Stimulated activated CD4-positive, alpha-beta T cell treated with anti-CD3 and anti-CD28 coated beads, TNF-alpha, amount 100 ng/mL, for 24 hours (primary cell): ENCODE results near the gene ATP9B.
"Not testable (repeated sequence)": the region's sequence is repeated elsewhere in the genome, so short reads cannot be mapped to it uniquely, and the experiment has no call there.

Source experiments
- DNase-seq, 3 experiments: peaks; one replicate each; pipeline ENCODE4 v3.0.0-alpha.2; 2020; ENCODE audit warnings: low read depth in 3 of 3

Gene ATP9B

DNA sequence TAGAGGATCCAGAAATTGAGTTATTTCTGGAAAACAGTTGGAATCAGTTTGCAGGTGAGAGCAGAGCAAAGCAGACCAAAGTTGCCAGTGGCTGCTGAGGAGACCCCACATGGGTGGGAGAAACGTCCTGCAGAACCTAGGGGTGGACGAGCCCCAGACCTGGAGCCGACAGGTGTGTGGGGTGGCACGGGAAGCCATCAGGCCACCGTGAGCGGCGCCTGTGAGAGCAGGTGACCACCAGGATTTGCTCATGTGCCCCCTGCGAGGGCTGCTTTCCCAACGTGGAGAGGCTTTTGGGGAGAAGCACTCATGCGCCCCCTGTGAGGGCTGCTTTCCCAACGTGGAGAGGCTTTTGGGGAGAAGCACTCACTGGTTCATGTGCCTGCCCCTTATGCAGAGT is 209.7 kb downstream of the ATP9B start:
- no peak for DNase-seq

DNA sequence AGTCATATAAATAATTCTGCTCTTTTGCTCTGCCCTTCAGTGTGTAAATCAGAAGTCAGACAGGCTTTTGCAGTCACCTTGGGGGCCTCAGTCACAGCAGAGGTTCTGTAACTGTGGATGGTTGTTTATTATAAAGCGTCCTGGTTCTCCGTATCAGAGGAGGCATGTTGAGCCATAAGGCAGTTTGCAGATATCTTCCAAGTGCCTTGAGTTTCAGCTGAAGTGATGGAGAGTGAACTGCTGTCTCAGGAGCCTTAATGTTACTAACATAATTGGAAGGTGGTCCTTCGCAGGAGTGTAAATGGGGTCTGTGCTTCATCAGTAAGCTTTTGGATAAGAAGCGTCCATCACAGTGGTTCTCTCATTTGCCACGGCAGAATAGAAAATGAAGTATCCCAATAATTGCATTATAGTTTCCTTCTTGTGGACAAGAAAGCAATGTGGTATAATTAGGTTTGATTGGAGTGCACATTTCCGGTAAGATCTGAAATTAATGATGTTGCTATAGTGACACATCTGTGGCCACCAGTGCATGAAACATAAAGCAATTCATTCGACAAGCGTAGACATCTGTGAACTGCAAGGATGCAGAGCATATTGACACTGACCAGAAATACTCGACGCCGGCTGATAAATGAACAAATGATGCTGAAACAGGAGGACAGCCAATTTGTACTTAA is 214.1 kb downstream of the ATP9B start:
- DNase-seq = no peak

- no peak for DNase-seq
These were observed 214.7 kb downstream of the ATP9B start for GRCh38 chr18:79283929-79284328.

GRCh38 chr18:79285191-79285590 is 216.0 kb downstream of the ATP9B start:
- DNase-seq = not testable (repeated sequence)

- DNase-seq = not testable (repeated sequence)
These were observed 221.2 kb downstream of the ATP9B start for GRCh38 chr18:79290409-79290808.

GRCh38 chr18:79290876-79291275 is 221.7 kb downstream of the ATP9B start:
- no peak for DNase-seq

GRCh38 chr18:79294235-79294634 is 225.0 kb downstream of the ATP9B start:
- no peak for DNase-seq

- no peak for DNase-seq
These were observed 230.1 kb downstream of the ATP9B start for GRCh38 chr18:79299272-79299671.

GRCh38 chr18:79299711-79300110 is 230.5 kb downstream of the ATP9B start:
- no peak for DNase-seq

GRCh38 chr18:79300413-79300812 is 231.2 kb downstream of the ATP9B start:
- no peak for DNase-seq

- DNase-seq = no peak
These were observed 232.9 kb downstream of the ATP9B start for GRCh38 chr18:79302120-79302519.

GRCh38 chr18:79305911-79306310 is 236.7 kb downstream of the ATP9B start:
- DNase-seq = no peak

DNA sequence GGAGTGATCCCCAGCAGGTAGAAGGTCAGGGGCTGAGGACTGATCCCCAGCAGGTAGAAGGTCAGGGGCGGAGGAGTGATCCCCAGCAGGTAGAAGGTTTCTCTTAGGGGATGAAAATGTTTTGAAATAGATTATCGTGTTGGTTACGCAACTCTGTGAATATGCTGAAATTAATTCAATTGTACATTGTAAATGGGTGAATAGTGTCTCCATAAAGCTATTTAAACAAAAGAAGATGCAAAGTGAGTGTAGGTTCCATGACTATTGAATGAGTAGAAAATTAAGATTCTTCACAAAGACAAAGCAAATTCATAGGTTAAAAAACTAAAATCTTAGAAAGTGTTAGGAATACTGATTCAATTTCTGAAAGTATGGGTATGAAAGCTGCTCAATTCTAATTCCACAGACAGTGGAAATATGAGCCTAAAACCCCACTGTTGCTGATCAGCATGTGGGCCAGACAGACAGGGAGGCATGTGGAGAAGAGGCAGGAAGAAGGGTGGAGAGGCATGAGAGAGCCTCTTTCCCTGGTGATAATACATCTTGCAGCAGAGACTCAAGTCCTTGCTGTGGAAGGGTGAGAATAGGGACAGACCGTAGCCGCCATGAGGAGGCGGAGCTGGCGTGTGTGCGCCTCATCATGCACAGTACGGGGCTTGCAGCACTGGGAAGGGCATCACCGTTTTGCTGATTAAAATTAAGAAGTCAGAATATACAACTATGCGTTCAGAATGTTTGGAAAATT is 240.6 kb downstream of the ATP9B start:
- no peak for DNase-seq

GRCh38 chr18:79314838-79315388 is 245.7 kb downstream of the ATP9B start:
- DNase-seq = no peak

GRCh38 chr18:79315596-79315995 is 246.4 kb downstream of the ATP9B start:
- DNase-seq = no peak

DNA sequence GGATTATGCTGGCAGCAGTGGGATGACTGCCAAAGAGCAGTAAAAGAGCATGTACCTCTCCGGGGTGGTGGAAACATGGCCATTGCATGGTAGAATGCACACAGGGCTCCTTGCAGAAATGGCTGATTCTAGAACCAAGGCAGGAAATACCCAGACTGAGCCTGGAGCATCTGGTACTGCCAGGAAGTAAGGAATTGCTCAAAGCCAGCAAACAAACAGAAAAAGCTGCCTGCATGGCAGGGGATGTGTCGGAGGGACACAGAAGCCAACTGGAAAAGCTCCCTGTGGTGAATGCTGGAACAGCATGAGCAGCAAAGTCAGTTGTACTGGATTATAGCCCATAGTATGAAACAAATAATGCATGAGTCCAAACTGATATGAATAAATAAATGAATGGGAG is 248.5 kb downstream of the ATP9B start:
- no peak for DNase-seq

- no peak for DNase-seq
These were observed 249.0 kb downstream of the ATP9B start for GRCh38 chr18:79318142-79318673.

GRCh38 chr18:79320216-79320850 is 251.1 kb downstream of the ATP9B start:
- no peak for DNase-seq

- DNase-seq = no peak
These were observed 252.6 kb downstream of the ATP9B start for GRCh38 chr18:79321625-79322405.

DNA sequence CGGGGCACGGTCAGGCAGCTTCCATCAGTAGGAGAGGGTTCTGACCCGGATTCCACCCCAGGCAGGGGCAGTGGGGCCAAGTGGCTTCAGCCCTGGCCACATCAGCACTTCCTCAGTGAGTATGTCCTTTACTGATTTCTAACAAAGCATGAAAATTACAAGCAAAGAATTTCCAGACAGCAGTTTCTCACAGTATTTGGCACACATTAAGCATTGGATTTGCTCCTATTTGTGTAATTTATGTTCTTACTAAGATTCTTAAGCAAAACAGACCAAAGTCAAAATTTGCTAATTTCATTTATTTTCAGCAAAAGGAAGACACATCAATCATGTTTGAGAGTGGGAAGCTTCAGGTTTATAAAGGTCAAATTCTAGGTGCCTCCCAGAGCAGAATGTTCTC is 253.2 kb downstream of the ATP9B start:
- no peak for DNase-seq

DNA sequence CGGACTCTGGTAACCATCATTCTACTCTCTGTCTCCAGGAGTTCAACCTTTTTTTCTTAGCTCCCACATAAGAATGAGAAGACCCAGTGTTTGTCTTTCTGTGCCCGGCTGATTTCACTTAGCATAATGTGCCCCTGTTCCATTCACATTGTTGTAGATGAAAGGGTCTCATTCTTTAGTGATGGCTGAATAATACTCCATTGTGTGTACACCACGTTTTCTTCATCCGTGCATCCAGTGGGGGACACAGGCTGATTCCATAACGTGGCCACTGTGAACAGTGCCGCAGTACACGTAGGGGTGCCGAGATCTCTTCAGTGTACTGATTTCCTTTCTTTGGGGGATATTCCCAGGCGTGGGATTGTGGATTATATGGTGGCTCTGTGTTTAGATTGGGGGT is 254.3 kb downstream of the ATP9B start:
- no peak for DNase-seq
